Breast epithelium (tissue), 4 donors: Measurements from ENCODE around the gene RC3H1. TPM values are rescaled to one million over a fixed set of nuclear protein-coding genes. Genes with fewer than 3 reads are reported as not detected.
"Not testable (repeated sequence)": the region's sequence is repeated elsewhere in the genome, so short reads cannot be mapped to it uniquely, and the experiment has no call there.

ENCODE experiments used
- DNase-seq, 2 donors: peaks; one replicate each; pipeline ENCODE4 v3.0.0-alpha.2; 2019; ENCODE audit warnings: low spot score in 2 of 2
- H3K27ac ChIP-seq, 2 donors: fragments of 200-600 bp; sonication (generic) in 1 of 2; one replicate each; pipeline ENCODE4 v1.5.1; 2016 to 2019; ENCODE audit warnings: mild to moderate bottlenecking in 1 of 2
- H3K27me3 ChIP-seq, 2 donors: fragments of 200-600 bp; sonication (generic) in 1 of 2; one replicate each; pipeline versions ENCODE4 v1.5.1 to v1.6.0; 2017 to 2019; ENCODE audit warnings: control low read depth in 1 of 2, mild to moderate bottlenecking in 1 of 2
- H3K36me3 ChIP-seq: fragments of 200-600 bp; one replicate; pipeline ENCODE4 v1.5.1; 2019
- H3K4me1 ChIP-seq, 2 donors: fragments of 200-600 bp; sonication (generic); one replicate each; pipeline ENCODE4 v1.5.1; 2016 to 2019; ENCODE audit warnings: control low read depth in 1 of 2
- H3K4me3 ChIP-seq, 3 donors: fragments of 200-600 bp; sonication (generic); 1 replicate in 2 of 3; 2 replicates in 1 of 3; pipeline ENCODE4 v1.5.1; 2016 to 2019; ENCODE audit warnings: mild to moderate bottlenecking in 3 of 3, moderate library complexity in 2 of 3
- H3K9me3 ChIP-seq, 2 donors: fragments of 200-600 bp; sonication (generic) in 1 of 2; one replicate each; pipeline ENCODE4 v1.5.1; 2016 to 2019; ENCODE audit warnings: control low read depth in 1 of 2
- CTCF ChIP-seq, 3 donors: fragments of 450-650 bp; IDR thresholded peaks; one replicate each; pipeline ENCODE4 v1.5.1; 2016 to 2017; ENCODE audit warnings: antibody characterized with exemption in 3 of 3, mild to moderate bottlenecking in 3 of 3, moderate library complexity in 3 of 3
- POLR2A ChIP-seq: fragments of 450-650 bp; IDR thresholded peaks from one replicate; pipeline ENCODE4 v1.6.1; 2016; ENCODE audit warnings: antibody characterized with exemption, mild to moderate bottlenecking, moderate library complexity
- POLR2AphosphoS5 ChIP-seq, 3 donors: sonication (generic); formaldehyde crosslinking; IDR thresholded peaks; one replicate each; pipeline ENCODE4 v1.6.1; 2017; ENCODE audit warnings: antibody characterized with exemption in 3 of 3
- intact Hi-C: fragments of 100-400 bp; cut with DNase I; formaldehyde crosslinking; loops from one replicate; pipeline ENCODE4 v1.15.1; 2023; ENCODE audit warnings: low total_unique reads
- total RNA-seq, 3 donors: library from RNA; depleted of rRNA; stranded (reverse); fragments of >200 nt; gene quantifications; one replicate each; pipeline ENCODE4 v1.1.0, GENCODE V29; 2016

The RC3H1 gene
- total RNA-seq, 3 donors from 2014 or later, result 30.2 to 40.8 (median 33.1) TPM

GRCh38 chr1:173970252-173970651, 51.9 kb downstream of the RC3H1 start:
- no peak for DNase-seq
- Histone ChIP-seq H3K27ac (no peak overlapping the region), H3K36me3 (peaks cover 22% of the 10 kb centered on the region), H3K27me3 (no peaks in the 10 kb centered on the region), H3K4me3 (no peak overlapping the region), H3K9me3 (no peaks in the 10 kb centered on the region), H3K4me1 (no peaks in the 10 kb centered on the region)
- intact Hi-C loops, result no loop called here
- TF ChIP-seq POLR2A (no peak), CTCF (IDR thresholded peaks at IDR 0.05) (no peak), POLR2AphosphoS5 (IDR thresholded peaks at IDR 0.05) (no peak)

- DNase-seq, H3K9me3 ChIP-seq, H3K4me3 ChIP-seq, H3K27me3 ChIP-seq, H3K4me1 ChIP-seq, H3K27ac ChIP-seq, intact Hi-C loops: not testable (repeated sequence)
- peaks cover 14% of the 10 kb centered on the region for H3K36me3 ChIP-seq
Observed at GRCh38 chr1:173965896-173966295, 56.3 kb downstream of the RC3H1 start.

GRCh38 chr1:173963477-173963876, 58.7 kb downstream of the RC3H1 start:
- H3K4me3 ChIP-seq, result no peak overlapping the region
- H3K36me3 ChIP-seq, result peaks cover 8% of the 10 kb centered on the region
- no peaks in the 10 kb centered on the region for H3K4me1 ChIP-seq
- H3K27ac ChIP-seq, result no peak overlapping the region
- H3K9me3 ChIP-seq, result no peaks in the 10 kb centered on the region
- no peaks in the 10 kb centered on the region for H3K27me3 ChIP-seq
- TF ChIP-seq CTCF (IDR thresholded peaks at IDR 0.05) (no peak), POLR2A (no peak), POLR2AphosphoS5 (IDR thresholded peaks at IDR 0.05) (no peak)
- intact Hi-C loops, result no loop called here
- DNase-seq, result no peak

- TF ChIP-seq POLR2AphosphoS5 (IDR thresholded peaks at IDR 0.05), result no peak
- TF ChIP-seq POLR2A, result no peak
- TF ChIP-seq CTCF (IDR thresholded peaks at IDR 0.05), result no peak
- H3K36me3 ChIP-seq, result peaks cover 4% of the 10 kb centered on the region
- H3K27me3 ChIP-seq, result no peaks in the 10 kb centered on the region
Observed at GRCh38 chr1:173960625-173961024, 61.5 kb downstream of the RC3H1 start.

GRCh38 chr1:173954179-173954578, 68.0 kb downstream of the RC3H1 start:
- Histone ChIP-seq H3K27ac (no peak overlapping the region), H3K9me3 (no peaks in the 10 kb centered on the region), H3K4me3 (no peak overlapping the region), H3K27me3 (no peaks in the 10 kb centered on the region), H3K36me3 (no peaks in the 10 kb centered on the region), H3K4me1 (no peaks in the 10 kb centered on the region)
- no peak for DNase-seq
- intact Hi-C loops, result no loop called here
- no peak for TF ChIP-seq POLR2A
- no peak for TF ChIP-seq POLR2AphosphoS5 (IDR thresholded peaks at IDR 0.05)
- no peak for TF ChIP-seq CTCF (IDR thresholded peaks at IDR 0.05)

More at GRCh38 chr1:173960625-173961024, 61.5 kb downstream of the RC3H1 start:
- H3K4me1 ChIP-seq, result no peaks in the 10 kb centered on the region
- intact Hi-C loops, result no loop called here
- H3K27ac ChIP-seq, result no peak overlapping the region
- no peak overlapping the region for H3K4me3 ChIP-seq
- no peaks in the 10 kb centered on the region for H3K9me3 ChIP-seq
- no peak for DNase-seq

- Histone ChIP-seq H3K9me3 (no peaks in the 10 kb centered on the region), H3K27me3 (no peaks in the 10 kb centered on the region), H3K4me3 (no peak overlapping the region), H3K4me1 (no peaks in the 10 kb centered on the region), H3K27ac (no peak overlapping the region), H3K36me3 (no peaks in the 10 kb centered on the region)
- intact Hi-C loops, result no loop called here
- TF ChIP-seq POLR2A (no peak), CTCF (IDR thresholded peaks at IDR 0.05) (no peak)
- DNase-seq, result no peak
Observed at GRCh38 chr1:173948594-173948993, 73.6 kb downstream of the RC3H1 start.
